WTC11 (cell line): ENCODE data around the gene CYP24A1. TPM values are rescaled to one million over a fixed set of nuclear protein-coding genes. Genes with fewer than 3 reads are reported as not detected.

Experiments used
- ATAC-seq: fragments of 200-7000 bp; cut with Tn5 transposase; 2 replicates; pipeline ENCODE4 v1.10.0; 2021; ENCODE audit warnings: mild to moderate bottlenecking, moderate library complexity
- CTCF ChIA-PET: fragments of 300-600 bp; sonication (Branson Sonifier 250); formaldehyde crosslinking; loops from one replicate; lab custom pipeline; 2021; ENCODE audit warnings: antibody characterized with exemption; lab: Charles Lee
- POLR2A ChIA-PET: fragments of 350-600 bp; sonication (Branson Sonifier 250); formaldehyde crosslinking; loops from one replicate; lab custom pipeline; 2021; ENCODE audit warnings: antibody characterized with exemption; lab: Charles Lee
- DNase-seq: peaks from one replicate; pipeline ENCODE4 v3.0.0; 2021; ENCODE audit warnings: low spot score
- H3K27ac Mint-ChIP-seq: 2 replicates; pipeline ENCODE4 v1.8.0; 2021; ENCODE audit warnings: mixed read lengths
- H3K27me3 Mint-ChIP-seq: 2 replicates; pipeline ENCODE4 v1.8.0; 2021; ENCODE audit warnings: low read depth, mild to moderate bottlenecking, moderate library complexity, mixed read lengths
- H3K36me3 Mint-ChIP-seq: 2 replicates; pipeline ENCODE4 v1.8.0; 2021; ENCODE audit warnings: mixed read lengths
- H3K4me1 Mint-ChIP-seq: 2 replicates; pipeline ENCODE4 v1.8.0; 2022; ENCODE audit warnings: mixed read lengths
- H3K4me3 Mint-ChIP-seq: 2 replicates; pipeline ENCODE4 v1.8.0; 2021; ENCODE audit warnings: mild to moderate bottlenecking, moderate library complexity, mixed read lengths
- H3K9me3 Mint-ChIP-seq: 2 replicates; pipeline ENCODE4 v1.8.0; 2021; ENCODE audit warnings: mixed read lengths
- FOXJ3 ChIP-seq: sonication (generic); formaldehyde crosslinking; IDR thresholded peaks from 2 replicates; pipeline ENCODE4 v1.9.0; 2021; ENCODE audit warnings: missing genetic modification reagents, mild to moderate bottlenecking, borderline replicate concordance
- FOXK1 ChIP-seq: sonication (generic); formaldehyde crosslinking; IDR thresholded peaks from 2 replicates; pipeline ENCODE4 v1.8.0; 2022; ENCODE audit warnings: mild to moderate bottlenecking, moderate library complexity, missing genetic modification reagents
- GABPB1 ChIP-seq: sonication (generic); formaldehyde crosslinking; IDR thresholded peaks from 2 replicates; pipeline ENCODE4 v1.8.1; 2023; ENCODE audit warnings: mild to moderate bottlenecking, missing genetic modification reagents
- JAZF1 ChIP-seq: fragments of 250-450 bp; sonication (Bioruptor Pico); IDR thresholded peaks from 2 replicates; pipeline ENCODE4 v1.9.0; 2021; ENCODE audit warnings: moderate library complexity, mild to moderate bottlenecking, inconsistent platforms
- NFATC4 ChIP-seq: fragments of 250-450 bp; sonication (Bioruptor Pico); IDR thresholded peaks from 2 replicates; pipeline ENCODE4 v1.9.0; 2021; ENCODE audit warnings: mild to moderate bottlenecking
- ZBTB21 ChIP-seq: sonication (generic); formaldehyde crosslinking; IDR thresholded peaks from 2 replicates; pipeline ENCODE4 v1.8.1; 2023; ENCODE audit warnings: mild to moderate bottlenecking, missing genetic modification reagents, borderline replicate concordance
- ZNF121 ChIP-seq: sonication (generic); formaldehyde crosslinking; IDR thresholded peaks from 2 replicates; pipeline ENCODE4 v1.8.0; 2023; ENCODE audit warnings: missing genetic modification reagents
- ZNF263 ChIP-seq: sonication (generic); formaldehyde crosslinking; IDR thresholded peaks from 2 replicates; pipeline ENCODE4 v1.8.1; 2022; ENCODE audit warnings: low read depth, mild to moderate bottlenecking, moderate library complexity, missing genetic modification reagents
- ZNF416 ChIP-seq: fragments of 250-450 bp; sonication (Bioruptor Pico); IDR thresholded peaks from 2 replicates; pipeline ENCODE4 v1.9.0; 2021; ENCODE audit warnings: mild to moderate bottlenecking, inconsistent platforms
- total RNA-seq: library from RNA; stranded (reverse); gene quantifications from 3 replicates; pipeline ENCODE4 v1.2.3, GENCODE V29; 2021
- TF ChIP-seq, protein P1 (sequence below): sonication (generic); formaldehyde crosslinking; IDR thresholded peaks from 2 replicates; pipeline ENCODE4 v1.8.1; 2022; ENCODE audit warnings: low read depth, mild to moderate bottlenecking, moderate library complexity, missing genetic modification reagents, borderline replicate concordance
- TF ChIP-seq, protein P2 (sequence below): fragments of 250-450 bp; sonication (Bioruptor Pico); IDR thresholded peaks from 2 replicates; pipeline ENCODE4 v1.9.0; 2021; ENCODE audit warnings: mild to moderate bottlenecking, borderline replicate concordance
- TF ChIP-seq, protein P3 (sequence below): fragments of 250-450 bp; sonication (Bioruptor Pico); IDR thresholded peaks from 2 replicates; pipeline ENCODE4 v1.8.0; 2021; ENCODE audit warnings: mild to moderate bottlenecking

The CYP24A1 gene
- total RNA-seq, 1 experiment from 2014 or later: not detected

DNA sequence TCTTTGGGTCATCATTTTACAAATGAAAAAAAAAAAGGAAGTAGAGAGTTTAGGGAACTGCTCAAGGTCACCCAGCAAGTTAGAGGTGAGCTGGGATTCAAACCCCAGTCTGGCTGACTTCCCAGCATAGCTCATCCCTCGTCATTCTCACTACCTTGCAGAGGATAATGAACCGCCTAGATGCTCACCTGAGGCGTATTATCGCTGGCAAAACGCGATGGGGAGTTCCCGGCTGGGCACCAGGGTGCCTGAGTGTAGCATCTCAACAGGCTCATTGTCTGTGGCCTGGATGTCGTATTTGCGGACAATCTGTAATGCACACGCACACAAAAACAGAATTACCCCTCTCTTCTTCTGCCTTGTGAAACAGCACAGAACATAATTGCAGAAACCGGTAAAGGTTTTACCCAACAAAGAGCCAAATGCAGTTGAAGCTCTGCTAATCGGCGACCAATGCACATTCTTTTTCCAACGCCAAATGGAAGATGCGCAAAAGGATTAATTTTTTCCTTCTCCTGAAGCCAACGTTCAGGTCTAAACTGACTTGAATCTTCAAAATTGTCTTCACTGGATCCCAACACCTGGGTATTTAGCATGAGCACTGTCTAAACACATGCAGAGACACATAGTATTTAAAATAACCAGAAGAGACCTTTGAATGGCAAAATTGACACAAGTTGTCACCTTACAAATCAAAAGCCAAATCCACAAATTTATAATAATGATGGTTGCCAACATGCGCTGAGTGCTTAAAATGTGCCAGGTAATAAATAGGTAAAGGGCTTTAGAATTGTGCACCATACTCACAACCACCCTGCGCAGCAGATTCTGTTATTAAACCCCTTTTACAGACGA lies 16.6 kb downstream of the CYP24A1 start:
- TF ChIP-seq JAZF1 (CRISPR knock-in tag) (no peak), NFATC4 (CRISPR knock-in tag) (no peak), GABPB1 (CRISPR knock-in tag) (no peak)
- TF ChIP-seq, protein P1, sequence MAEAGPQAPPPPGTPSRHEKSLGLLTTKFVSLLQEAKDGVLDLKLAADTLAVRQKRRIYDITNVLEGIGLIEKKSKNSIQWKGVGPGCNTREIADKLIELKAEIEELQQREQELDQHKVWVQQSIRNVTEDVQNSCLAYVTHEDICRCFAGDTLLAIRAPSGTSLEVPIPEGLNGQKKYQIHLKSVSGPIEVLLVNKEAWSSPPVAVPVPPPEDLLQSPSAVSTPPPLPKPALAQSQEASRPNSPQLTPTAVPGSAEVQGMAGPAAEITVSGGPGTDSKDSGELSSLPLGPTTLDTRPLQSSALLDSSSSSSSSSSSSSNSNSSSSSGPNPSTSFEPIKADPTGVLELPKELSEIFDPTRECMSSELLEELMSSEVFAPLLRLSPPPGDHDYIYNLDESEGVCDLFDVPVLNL (CRISPR knock-in tag): no peak
- TF ChIP-seq, protein P2, sequence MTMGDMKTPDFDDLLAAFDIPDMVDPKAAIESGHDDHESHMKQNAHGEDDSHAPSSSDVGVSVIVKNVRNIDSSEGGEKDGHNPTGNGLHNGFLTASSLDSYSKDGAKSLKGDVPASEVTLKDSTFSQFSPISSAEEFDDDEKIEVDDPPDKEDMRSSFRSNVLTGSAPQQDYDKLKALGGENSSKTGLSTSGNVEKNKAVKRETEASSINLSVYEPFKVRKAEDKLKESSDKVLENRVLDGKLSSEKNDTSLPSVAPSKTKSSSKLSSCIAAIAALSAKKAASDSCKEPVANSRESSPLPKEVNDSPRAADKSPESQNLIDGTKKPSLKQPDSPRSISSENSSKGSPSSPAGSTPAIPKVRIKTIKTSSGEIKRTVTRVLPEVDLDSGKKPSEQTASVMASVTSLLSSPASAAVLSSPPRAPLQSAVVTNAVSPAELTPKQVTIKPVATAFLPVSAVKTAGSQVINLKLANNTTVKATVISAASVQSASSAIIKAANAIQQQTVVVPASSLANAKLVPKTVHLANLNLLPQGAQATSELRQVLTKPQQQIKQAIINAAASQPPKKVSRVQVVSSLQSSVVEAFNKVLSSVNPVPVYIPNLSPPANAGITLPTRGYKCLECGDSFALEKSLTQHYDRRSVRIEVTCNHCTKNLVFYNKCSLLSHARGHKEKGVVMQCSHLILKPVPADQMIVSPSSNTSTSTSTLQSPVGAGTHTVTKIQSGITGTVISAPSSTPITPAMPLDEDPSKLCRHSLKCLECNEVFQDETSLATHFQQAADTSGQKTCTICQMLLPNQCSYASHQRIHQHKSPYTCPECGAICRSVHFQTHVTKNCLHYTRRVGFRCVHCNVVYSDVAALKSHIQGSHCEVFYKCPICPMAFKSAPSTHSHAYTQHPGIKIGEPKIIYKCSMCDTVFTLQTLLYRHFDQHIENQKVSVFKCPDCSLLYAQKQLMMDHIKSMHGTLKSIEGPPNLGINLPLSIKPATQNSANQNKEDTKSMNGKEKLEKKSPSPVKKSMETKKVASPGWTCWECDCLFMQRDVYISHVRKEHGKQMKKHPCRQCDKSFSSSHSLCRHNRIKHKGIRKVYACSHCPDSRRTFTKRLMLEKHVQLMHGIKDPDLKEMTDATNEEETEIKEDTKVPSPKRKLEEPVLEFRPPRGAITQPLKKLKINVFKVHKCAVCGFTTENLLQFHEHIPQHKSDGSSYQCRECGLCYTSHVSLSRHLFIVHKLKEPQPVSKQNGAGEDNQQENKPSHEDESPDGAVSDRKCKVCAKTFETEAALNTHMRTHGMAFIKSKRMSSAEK: no peak
- TF ChIP-seq, protein P3, sequence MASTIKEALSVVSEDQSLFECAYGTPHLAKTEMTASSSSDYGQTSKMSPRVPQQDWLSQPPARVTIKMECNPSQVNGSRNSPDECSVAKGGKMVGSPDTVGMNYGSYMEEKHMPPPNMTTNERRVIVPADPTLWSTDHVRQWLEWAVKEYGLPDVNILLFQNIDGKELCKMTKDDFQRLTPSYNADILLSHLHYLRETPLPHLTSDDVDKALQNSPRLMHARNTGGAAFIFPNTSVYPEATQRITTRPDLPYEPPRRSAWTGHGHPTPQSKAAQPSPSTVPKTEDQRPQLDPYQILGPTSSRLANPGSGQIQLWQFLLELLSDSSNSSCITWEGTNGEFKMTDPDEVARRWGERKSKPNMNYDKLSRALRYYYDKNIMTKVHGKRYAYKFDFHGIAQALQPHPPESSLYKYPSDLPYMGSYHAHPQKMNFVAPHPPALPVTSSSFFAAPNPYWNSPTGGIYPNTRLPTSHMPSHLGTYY (CRISPR knock-in tag): no peak
- H3K36me3 Mint-ChIP-seq: no peaks in the 10 kb centered on the region

DNA sequence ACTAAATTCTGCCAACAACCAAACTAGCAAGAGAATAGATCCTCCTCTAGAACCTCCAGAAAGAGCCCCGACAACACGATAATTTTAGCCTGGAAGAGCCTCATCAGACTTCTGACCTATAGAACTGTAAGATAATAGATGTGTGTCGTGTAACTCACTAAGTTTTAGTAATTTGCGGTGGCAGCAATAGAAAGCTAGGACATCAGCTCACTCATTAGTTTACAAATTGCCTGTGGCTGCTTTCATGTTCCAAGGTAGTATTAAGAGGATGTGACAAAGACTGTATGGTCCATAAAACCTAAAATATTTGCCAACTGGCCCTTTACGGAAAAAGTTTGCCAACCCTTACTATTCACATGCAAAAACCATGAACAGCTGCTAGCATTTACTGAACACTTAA lies 17.3 kb downstream of the CYP24A1 start:
- Mint-ChIP-seq H3K9me3 (no peaks in the 10 kb centered on the region), H3K27ac (no peak overlapping the region), H3K4me3 (no peak overlapping the region), H3K36me3 (no peaks in the 10 kb centered on the region), H3K4me1 (peaks cover 18% of the 10 kb centered on the region), H3K27me3 (no peaks in the 10 kb centered on the region; the same call in 1 of the 2 replicates)
- ChIA-PET CTCF (no interaction called here), POLR2A (no interaction called here)
- no peak for TF ChIP-seq ZNF121 (CRISPR knock-in tag)
- no peak for TF ChIP-seq FOXJ3 (CRISPR knock-in tag)
- no peak for TF ChIP-seq ZBTB21 (CRISPR knock-in tag)
- TF ChIP-seq ZNF416 (CRISPR knock-in tag): no peak
- TF ChIP-seq ZNF263: no peak
- DNase-seq: no peak
- ATAC-seq: no peak

More for the DNA sequence above, 16.6 kb downstream of the CYP24A1 start:
- POLR2A ChIA-PET: no interaction called here
- H3K9me3 Mint-ChIP-seq: no peaks in the 10 kb centered on the region
- ATAC-seq: no peak
- DNase-seq: no peak
- CTCF ChIA-PET: no interaction called here
- peaks cover 18% of the 10 kb centered on the region for H3K4me1 Mint-ChIP-seq
- no peak overlapping the region for H3K4me3 Mint-ChIP-seq
- no peaks in the 10 kb centered on the region; the same call in 1 of the 2 replicates for H3K27me3 Mint-ChIP-seq
- H3K27ac Mint-ChIP-seq: no peak overlapping the region

DNA sequence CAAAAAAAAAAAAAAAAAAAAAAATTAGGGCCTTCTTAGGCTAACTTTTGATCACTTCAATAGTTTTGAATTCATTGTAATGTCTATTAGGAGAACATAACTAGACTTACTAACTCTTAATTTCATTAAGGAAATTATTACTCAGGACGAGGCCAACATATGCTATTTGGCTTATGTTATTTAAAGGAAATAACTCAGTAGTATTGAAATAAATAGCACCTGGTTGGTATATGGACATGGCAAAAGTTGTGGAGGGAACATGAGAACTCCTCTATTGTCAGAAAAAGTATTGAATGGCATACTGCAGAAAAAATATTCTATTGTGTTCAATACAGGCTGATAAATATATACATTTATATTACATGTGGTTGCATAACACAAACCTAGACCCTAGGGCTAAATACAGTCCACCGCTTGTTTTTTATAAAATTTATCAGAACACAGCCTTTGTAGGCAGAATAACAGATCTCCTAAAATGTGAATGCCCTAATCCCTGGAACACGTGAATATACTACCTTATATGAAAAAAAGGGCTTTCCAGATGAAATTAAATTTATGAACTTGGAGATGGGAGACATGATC lies 18.0 kb downstream of the CYP24A1 start:
- ChIA-PET CTCF (no interaction called here), POLR2A (no interaction called here)
- Mint-ChIP-seq H3K27me3 (no peaks in the 10 kb centered on the region; the same call in 1 of the 2 replicates), H3K9me3 (no peaks in the 10 kb centered on the region), H3K4me1 (peaks cover 18% of the 10 kb centered on the region), H3K36me3 (no peaks in the 10 kb centered on the region), H3K27ac (no peak overlapping the region), H3K4me3 (no peak overlapping the region)
- no peak for TF ChIP-seq ZNF416 (CRISPR knock-in tag)
- TF ChIP-seq FOXK1 (CRISPR knock-in tag): no peak
- no peak for DNase-seq
- no peak for ATAC-seq
